HepG2 (cell line): Measurements from ENCODE around the gene TPRG1. TPM values are rescaled to one million over a fixed set of nuclear protein-coding genes. Genes with fewer than 3 reads are reported as not detected.

Experiments used
- ATAC-seq: fragments of 200-7000 bp; cut with Tn5 transposase; 3 replicates; pipeline ENCODE4 v1.9.1; 2020; ENCODE audit warnings: mild to moderate bottlenecking, moderate library complexity
- BruUV-seq: library from RNA; stranded (reverse); fragments of 400-500 nt; replicated peaks from 2 replicates; lab custom pipeline; 2021; lab: Mats Ljungman, UMichigan
- CTCF ChIA-PET: fragments of 300-600 bp; formaldehyde crosslinking; extraction: SDS; loops from one replicate; lab custom pipeline; 2021; ENCODE audit warnings: low total read pairs, inconsistent platforms, low intra/inter-chr PET ratio; lab: Yijun Ruan, JAX
- POLR2A ChIA-PET: fragments of 350-600 bp; sonication (Branson Sonifier 250); formaldehyde crosslinking; loops from one replicate; lab custom pipeline; 2020; ENCODE audit warnings: antibody characterized with exemption, inconsistent platforms; lab: Yijun Ruan, JAX
- DNase-seq: peaks from one replicate; pipeline ENCODE4 v3.0.0-alpha.2; 2015; ENCODE audit warnings: low spot score
- FAIRE-seq: peaks from 3 replicates; lab custom pipeline; 2011; peaks lifted over from hg19 to GRCh38; lab: Jason Lieb, UNC
- H2AFZ ChIP-seq: one replicate; pipeline ENCODE4 v1.6.1; 2011; ENCODE audit warnings: low read length, inconsistent platforms
- H3K27ac ChIP-seq: fragments of 300-600 bp; 3 replicates; pipeline ENCODE4 v1.8.0; 2011; ENCODE audit warnings: mixed run types, mild to moderate bottlenecking, mixed read lengths, low read length, inconsistent platforms; ENCODE audit not compliant: insufficient read depth; ENCODE audit errors: extremely low read length
- H3K27me3 ChIP-seq, 2 experiments: fragments of 200-600 bp in 1 of 2; 2 replicates in 1 of 2; 3 replicates in 1 of 2; pipeline versions ENCODE4 v1.6.0 to v1.8.0; 2011; ENCODE audit warnings: low read length in 2 of 2, mild to moderate bottlenecking in 2 of 2, moderate library complexity in 2 of 2, inconsistent platforms in 1 of 2; ENCODE audit not compliant: insufficient read depth in 2 of 2, control insufficient read depth in 1 of 2
- H3K36me3 ChIP-seq, 2 experiments: fragments of 200-600 bp in 1 of 2; replicated peaks in 1 of 2; 2 replicates in 1 of 2; 3 replicates in 1 of 2; pipeline versions ENCODE4 v1.5.1 to v1.8.0; 2011; ENCODE audit warnings: low read length in 2 of 2, inconsistent platforms in 1 of 2; ENCODE audit not compliant: insufficient read depth in 2 of 2, control insufficient read depth in 1 of 2
- H3K4me1 ChIP-seq: 2 replicates; pipeline ENCODE4 v1.5.1; 2012; ENCODE audit warnings: low read length, inconsistent platforms; ENCODE audit not compliant: insufficient read depth
- H3K4me2 ChIP-seq: 2 replicates; pipeline ENCODE4 v1.6.0; 2011; ENCODE audit warnings: low read depth, low read length, inconsistent platforms
- H3K4me3 ChIP-seq, 3 experiments: fragments of 200-600 bp in 1 of 3; sonication (generic), shearing (Covaris generic) in 1 of 3; replicated peaks in 1 of 3; 2 replicates each; pipeline ENCODE4 v1.5.1; 2011 to 2016; ENCODE audit warnings: low read length in 3 of 3, inconsistent platforms in 2 of 3, low read depth in 2 of 3, mild to moderate bottlenecking in 2 of 3, control low read depth in 1 of 3, mixed read lengths in 1 of 3; ENCODE audit not compliant: insufficient read depth in 1 of 3
- H3K79me2 ChIP-seq: one replicate; pipeline ENCODE4 v1.6.1; 2011; ENCODE audit warnings: low read length, inconsistent platforms; ENCODE audit not compliant: insufficient read depth
- H3K9ac ChIP-seq: 2 replicates; pipeline ENCODE4 v1.6.0; 2011; ENCODE audit warnings: mild to moderate bottlenecking, low read depth, low read length, inconsistent platforms; ENCODE audit not compliant: insufficient read depth
- H3K9me3 ChIP-seq: 2 replicates; pipeline ENCODE4 v1.5.1; 2012; ENCODE audit warnings: mild to moderate bottlenecking, low read length
- H4K20me1 ChIP-seq: 2 replicates; pipeline ENCODE4 v1.6.0; 2011; ENCODE audit warnings: inconsistent platforms, mild to moderate bottlenecking, low read length, moderate library complexity; ENCODE audit not compliant: insufficient read depth
- CCDC6 ChIP-seq: sonication (generic); formaldehyde crosslinking; IDR thresholded peaks from 2 replicates; pipeline ENCODE4 v1.8.1; 2022; ENCODE audit warnings: mild to moderate bottlenecking, missing genetic modification reagents, moderate library complexity
- CEBPG ChIP-seq: IDR thresholded peaks from 2 replicates; pipeline ENCODE4 v1.6.1; 2016
- CHD2 ChIP-seq: IDR thresholded peaks from 2 replicates; pipeline ENCODE4 v1.6.1; 2011; ENCODE audit warnings: low read depth, low read length, improper control_type of control experiment
- FOSL1 ChIP-seq: sonication (generic); formaldehyde crosslinking; IDR thresholded peaks from 2 replicates; pipeline ENCODE4 v1.9.0; 2021; ENCODE audit warnings: missing genetic modification reagents, borderline replicate concordance
- GABPA ChIP-seq, 2 experiments: IDR thresholded peaks; 2 replicates each; pipeline ENCODE4 v1.6.1; 2011 to 2016; ENCODE audit warnings: low read depth in 2 of 2, low read length in 1 of 2, missing biosample characterization in 1 of 2, missing genetic modification characterization in 1 of 2
- NAIF1 ChIP-seq: sonication (generic); formaldehyde crosslinking; IDR thresholded peaks from 2 replicates; pipeline ENCODE4 v1.5.0; 2020; ENCODE audit warnings: mild to moderate bottlenecking, missing genetic modification reagents, borderline replicate concordance
- SNRNP70 ChIP-seq: fragments of 200-400 bp; formaldehyde crosslinking; IDR thresholded peaks from 2 replicates; pipeline ENCODE4 v1.6.1; 2017; ENCODE audit warnings: mild to moderate bottlenecking, low read depth, low read length, moderate library complexity
- YY1 ChIP-seq: IDR thresholded peaks from 2 replicates; pipeline ENCODE4 v1.6.1; 2011; ENCODE audit warnings: low read length, low read depth, moderate library complexity, mild to moderate bottlenecking; ENCODE audit not compliant: insufficient read depth, insufficient replicate concordance
- ZBTB33 ChIP-seq: sonication (generic); formaldehyde crosslinking; IDR thresholded peaks from 2 replicates; pipeline ENCODE4 v1.4.0; 2020; ENCODE audit warnings: missing genetic modification reagents
- ZNF3 ChIP-seq: IDR thresholded peaks from 2 replicates; pipeline ENCODE4 v1.7.0; 2017; ENCODE audit warnings: inconsistent platforms
- ZNF441 ChIP-seq: sonication (generic); formaldehyde crosslinking; IDR thresholded peaks from 2 replicates; pipeline ENCODE4 v1.7.0; 2021; ENCODE audit warnings: missing genetic modification reagents, borderline replicate concordance
- ZNF563 ChIP-seq: sonication (generic); formaldehyde crosslinking; IDR thresholded peaks from 2 replicates; pipeline ENCODE4 v1.8.0; 2022; ENCODE audit warnings: mild to moderate bottlenecking, moderate library complexity, missing genetic modification reagents
- WGBS: methylation state at CpG from one replicate; pipeline ENCODE4 v1.1.6; 2017; ENCODE audit warnings: low lambda C conversion rate; 5-methylcytosine and 5-hydroxymethylcytosine counted together
- in situ Hi-C: cut with HindIII; loops from 2 replicates; pipeline ENCODE4 v1.10.0; 2017; ENCODE audit warnings: low pct_unique_long_range_greater_than_20kb; ENCODE audit not compliant: extremely low pct_ligation_motif_present
- intact Hi-C: fragments of 100-400 bp; cut with micrococcal nuclease; formaldehyde crosslinking; loops from one replicate; pipeline ENCODE4 v1.10.0; 2022; ENCODE audit not compliant: unreplicated experiment
- polyA plus RNA-seq, 8 experiments: library from polyadenylated mRNA; depleted of rRNA in 3 of 8; stranded (reverse) in 7 of 8; unstranded in 1 of 8; fragments of >200 nt; fragmentation: Illumina TruSeq in 4 of 8; extraction: Trizol in 4 of 8; gene quantifications; 2 replicates each; pipeline versions ENCODE4 v1.2.1 to v1.2.3, GENCODE V29; 2011 to 2016; ENCODE audit warnings: low read depth in 4 of 8, missing spikeins in 1 of 8, mixed read lengths in 1 of 8; ENCODE audit not compliant: insufficient read depth in 1 of 8
- total RNA-seq, 5 experiments: library from RNA; depleted of rRNA; stranded (reverse); fragments of >200 nt; fragmentation: Illumina TruSeq; extraction: Trizol; gene quantifications; 2 replicates each; pipeline ENCODE4 v1.2.3, GENCODE V29; 2016; ENCODE audit warnings: low read depth in 1 of 5
- TF ChIP-seq, protein P1 (sequence below): sonication (generic); formaldehyde crosslinking; IDR thresholded peaks from 2 replicates; pipeline ENCODE4 v1.5.1; 2020; ENCODE audit warnings: missing genetic modification reagents, mild to moderate bottlenecking, borderline replicate concordance
- TF ChIP-seq, protein P2 (sequence below): sonication (generic); formaldehyde crosslinking; IDR thresholded peaks from 2 replicates; pipeline ENCODE4 v1.4.0; 2020; ENCODE audit warnings: missing genetic modification reagents

TPRG1 gene
- total and polyA plus RNA-seq, 2 of the 13 experiments (the other 11 are each of a cell fraction or from before 2014, with no cell fraction given): 0.17 TPM; not detected in 1

DNA sequence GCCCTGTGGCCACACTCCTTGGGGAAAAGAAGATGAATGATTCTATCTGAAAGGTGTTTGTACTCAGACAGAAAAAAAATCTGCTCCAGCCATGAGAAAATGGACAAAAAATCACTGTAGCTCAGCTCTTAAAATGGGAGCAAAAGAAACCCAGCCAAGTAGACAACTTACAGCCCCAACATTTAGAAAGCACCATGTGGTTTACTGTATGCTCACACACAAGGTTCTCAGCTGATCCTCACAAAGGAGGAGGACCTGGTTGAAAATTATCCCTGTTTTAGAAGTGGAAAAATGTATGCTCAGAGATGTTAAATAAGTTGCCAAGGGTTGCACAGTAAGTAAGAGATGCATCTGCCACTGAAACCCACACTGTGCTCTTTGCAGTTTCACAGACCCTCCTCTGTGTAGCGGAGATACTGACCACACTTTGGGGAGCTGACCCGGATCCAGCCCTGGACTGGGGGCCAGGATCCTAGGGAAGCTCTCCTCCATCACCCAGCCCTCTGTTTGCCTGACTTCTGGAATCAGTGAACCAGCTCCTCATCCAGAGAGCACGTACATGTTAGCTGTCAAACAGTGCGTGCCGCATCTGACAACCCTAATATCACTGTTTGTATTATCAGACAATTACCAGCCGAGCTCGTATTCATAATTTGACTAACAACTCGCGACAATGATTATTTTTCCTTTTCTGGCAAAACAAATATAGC is 32.7 kb upstream of the TPRG1 start:
- H3K4me1 ChIP-seq: no peaks in the 10 kb centered on the region
- no peak for TF ChIP-seq FOSL1 (CRISPR knock-in tag)
- no peaks in the 10 kb centered on the region for H3K79me2 ChIP-seq
- DNase-seq (no peak), FAIRE-seq (no peak), ATAC-seq (no peak)
- no peak overlapping the region for H3K27ac ChIP-seq
- BruUV-seq: no TSS peak
- H3K27me3 ChIP-seq: 0 out of 5 replicates have a peak, but pooled peaks cover 0 to 6% of the 10 kb centered on the region in 2 experiments
- no peak overlapping the region for H3K4me2 ChIP-seq
- no peak overlapping the region for H3K4me3 ChIP-seq
- CTCF ChIA-PET: no interaction called here
- no peak overlapping the region for H2AFZ ChIP-seq
- 33% methylated on average over 9 of the region's 9 CpGs for WGBS
- intact Hi-C loops (no loop called here), in situ Hi-C loops (no loop called here)
- H3K9ac ChIP-seq: no peak overlapping the region
- H3K9me3 ChIP-seq: no peaks in the 10 kb centered on the region
- no peaks in the 10 kb centered on the region for H3K36me3 ChIP-seq
- POLR2A ChIA-PET: no interaction called here
- H4K20me1 ChIP-seq: no peaks in the 10 kb centered on the region

DNA sequence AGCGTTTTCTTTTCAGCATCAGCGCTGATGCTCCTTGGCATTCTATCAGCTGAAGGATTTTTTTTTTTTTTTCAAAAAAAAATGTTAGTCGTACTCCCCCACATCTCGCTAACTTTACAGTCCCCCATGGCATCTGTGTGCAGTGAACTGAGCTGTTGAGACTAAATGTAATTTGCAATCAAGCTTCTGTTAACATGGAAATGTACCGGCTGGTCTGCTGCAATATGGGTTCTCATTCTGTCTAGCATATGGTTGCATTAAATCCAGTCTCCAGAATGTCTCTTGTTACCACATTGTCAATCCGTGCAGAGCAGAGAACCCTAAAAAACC is 32.2 kb upstream of the TPRG1 start:
- in situ Hi-C loops: no loop called here
- intact Hi-C loops: no loop called here
- POLR2A ChIA-PET: no interaction called here
- Histone ChIP-seq H3K9ac (no peak overlapping the region), H2AFZ (no peak overlapping the region), H3K9me3 (no peaks in the 10 kb centered on the region), H4K20me1 (no peaks in the 10 kb centered on the region), H3K36me3 (no peaks in the 10 kb centered on the region), H3K79me2 (no peaks in the 10 kb centered on the region), H3K27ac (no peak overlapping the region), H3K4me2 (no peak overlapping the region), H3K4me1 (no peaks in the 10 kb centered on the region), H3K27me3 (0 out of 5 replicates have a peak, but pooled peaks cover 0 to 6% of the 10 kb centered on the region in 2 experiments), H3K4me3 (no peak overlapping the region)
- 69% methylated on average over 6 of the region's 6 CpGs for WGBS
- FAIRE-seq (no peak), ATAC-seq (no peak), DNase-seq (no peak)
- CTCF ChIA-PET: no interaction called here
- BruUV-seq: no TSS peak
- TF ChIP-seq ZBTB33: no peak
- TF ChIP-seq, protein P1, sequence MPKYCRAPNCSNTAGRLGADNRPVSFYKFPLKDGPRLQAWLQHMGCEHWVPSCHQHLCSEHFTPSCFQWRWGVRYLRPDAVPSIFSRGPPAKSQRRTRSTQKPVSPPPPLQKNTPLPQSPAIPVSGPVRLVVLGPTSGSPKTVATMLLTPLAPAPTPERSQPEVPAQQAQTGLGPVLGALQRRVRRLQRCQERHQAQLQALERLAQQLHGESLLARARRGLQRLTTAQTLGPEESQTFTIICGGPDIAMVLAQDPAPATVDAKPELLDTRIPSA (CRISPR knock-in tag): no peak
- no peak for TF ChIP-seq YY1
- TF ChIP-seq ZNF563 (CRISPR knock-in tag): no peak
- TF ChIP-seq NAIF1: no peak
- TF ChIP-seq ZNF3 (CRISPR knock-in tag): no peak
- TF ChIP-seq, protein P2, sequence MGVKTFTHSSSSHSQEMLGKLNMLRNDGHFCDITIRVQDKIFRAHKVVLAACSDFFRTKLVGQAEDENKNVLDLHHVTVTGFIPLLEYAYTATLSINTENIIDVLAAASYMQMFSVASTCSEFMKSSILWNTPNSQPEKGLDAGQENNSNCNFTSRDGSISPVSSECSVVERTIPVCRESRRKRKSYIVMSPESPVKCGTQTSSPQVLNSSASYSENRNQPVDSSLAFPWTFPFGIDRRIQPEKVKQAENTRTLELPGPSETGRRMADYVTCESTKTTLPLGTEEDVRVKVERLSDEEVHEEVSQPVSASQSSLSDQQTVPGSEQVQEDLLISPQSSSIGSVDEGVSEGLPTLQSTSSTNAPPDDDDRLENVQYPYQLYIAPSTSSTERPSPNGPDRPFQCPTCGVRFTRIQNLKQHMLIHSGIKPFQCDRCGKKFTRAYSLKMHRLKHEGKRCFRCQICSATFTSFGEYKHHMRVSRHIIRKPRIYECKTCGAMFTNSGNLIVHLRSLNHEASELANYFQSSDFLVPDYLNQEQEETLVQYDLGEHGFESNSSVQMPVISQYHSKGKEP (CRISPR knock-in tag): no peak
- no peak for TF ChIP-seq ZNF441 (CRISPR knock-in tag)
- no peak for TF ChIP-seq CCDC6 (CRISPR knock-in tag)
- no peak for TF ChIP-seq GABPA (IDR thresholded peaks at IDR 0.05; ENCODE audit: low read depth, low read length)
- TF ChIP-seq GABPA (CRISPR knock-in tag; IDR thresholded peaks at IDR 0.05; ENCODE audit: low read depth): no peak
- no peak for TF ChIP-seq SNRNP70
- no peak for TF ChIP-seq CHD2
- TF ChIP-seq CEBPG: no peak
